ENCODE results near the gene SETD5.

Gene SETD5

DNA sequence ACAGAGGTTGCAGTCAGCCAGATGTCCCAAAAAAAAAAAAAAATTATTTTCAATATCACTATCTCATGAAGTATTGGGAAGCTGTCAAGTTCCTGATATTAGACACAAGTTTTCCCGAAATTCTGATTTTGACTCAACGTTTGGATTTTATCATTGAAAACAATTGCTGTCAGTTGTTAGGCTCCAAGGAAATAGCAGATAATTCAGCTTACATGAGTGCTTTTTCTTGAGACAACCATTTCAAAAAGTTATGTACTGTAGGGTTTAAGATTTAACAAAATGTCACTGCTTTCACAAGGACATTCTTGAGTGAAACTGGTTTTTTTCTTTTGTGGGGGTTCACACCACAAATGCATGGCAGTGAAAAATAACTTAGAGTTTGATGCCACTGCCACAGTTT, 9.3 kb upstream of the SETD5 start:
- DNase-seq = no peak

DNA sequence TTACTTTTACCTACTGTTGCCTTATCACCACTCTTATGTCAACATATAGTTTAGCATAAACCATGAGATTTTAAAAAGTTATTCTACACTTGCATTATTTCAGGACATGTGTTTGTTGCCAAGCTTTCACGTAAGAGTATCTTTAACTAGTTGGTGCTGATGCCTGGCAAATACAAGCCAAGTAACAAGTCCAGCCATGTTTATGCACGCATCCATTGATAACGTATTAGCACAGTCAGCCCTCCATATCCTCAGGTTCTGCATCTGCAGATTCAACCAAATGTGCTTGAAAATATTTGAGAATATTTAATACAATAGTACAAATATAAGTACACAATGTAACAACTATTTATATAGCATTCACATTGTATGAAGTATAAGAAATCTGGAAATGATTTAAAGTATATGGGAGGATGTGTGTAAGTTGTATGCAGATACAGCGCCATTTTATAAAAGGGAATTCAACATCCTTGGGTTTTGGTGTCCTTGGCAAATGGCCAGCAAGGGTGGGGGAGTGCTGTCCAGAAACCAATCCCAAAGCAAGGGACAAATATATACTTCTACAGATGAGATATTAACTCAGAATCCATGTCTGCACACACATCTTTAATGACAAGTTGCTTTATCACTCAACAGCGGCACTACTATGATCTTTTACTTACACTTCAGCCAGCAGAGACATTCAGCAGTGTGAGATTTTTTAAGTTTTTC, 8.7 kb upstream of the SETD5 start:
- no peak for DNase-seq

DNA sequence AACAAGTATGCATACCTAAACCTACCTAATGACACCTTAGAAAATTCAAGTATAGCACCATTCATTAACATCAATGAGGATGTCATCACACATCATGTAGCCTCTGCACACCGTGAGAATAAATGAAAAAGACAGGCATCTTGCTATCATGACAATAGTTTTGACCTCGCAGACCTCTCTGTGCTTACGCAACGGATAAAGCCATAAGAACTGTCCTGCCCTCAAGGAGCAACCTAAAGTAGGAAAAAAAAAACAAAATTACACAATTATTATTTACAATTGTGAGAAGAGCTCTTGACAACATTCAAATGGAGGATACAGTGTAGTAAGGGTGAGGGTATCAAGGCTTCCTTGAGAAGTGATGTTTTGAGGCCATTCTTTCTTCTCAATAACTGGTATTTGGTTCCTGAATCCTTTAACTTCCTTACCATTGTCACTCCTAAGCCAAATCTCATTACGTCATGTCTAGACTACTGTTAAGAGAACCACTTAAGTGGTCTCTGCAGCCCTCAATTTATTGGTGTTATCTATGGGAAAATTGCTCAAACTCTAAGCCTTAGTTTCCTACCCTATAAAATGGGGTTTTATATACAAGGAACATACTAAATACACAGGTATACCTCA, 7.0 kb upstream of the SETD5 start:
- DNase-seq = no peak

DNA sequence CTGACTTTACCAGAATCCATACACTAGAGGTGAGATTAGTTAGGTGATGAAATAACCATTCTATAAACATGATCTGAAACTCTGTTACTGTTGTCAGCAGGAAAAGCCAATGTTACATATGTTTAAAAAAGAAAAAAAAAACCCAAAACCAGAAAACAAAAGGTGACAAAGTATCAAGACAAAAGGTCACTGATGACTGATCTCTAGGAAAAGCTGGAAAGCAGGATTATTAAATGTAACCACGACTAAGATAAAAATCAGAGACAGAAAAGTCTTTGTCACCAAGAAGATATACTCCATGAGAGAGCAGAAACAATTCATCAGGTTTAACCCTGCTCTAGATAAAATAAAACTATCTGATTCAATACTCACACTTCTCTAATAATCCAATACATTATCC, 5.4 kb upstream of the SETD5 start:
- DNase-seq = no peak

DNA sequence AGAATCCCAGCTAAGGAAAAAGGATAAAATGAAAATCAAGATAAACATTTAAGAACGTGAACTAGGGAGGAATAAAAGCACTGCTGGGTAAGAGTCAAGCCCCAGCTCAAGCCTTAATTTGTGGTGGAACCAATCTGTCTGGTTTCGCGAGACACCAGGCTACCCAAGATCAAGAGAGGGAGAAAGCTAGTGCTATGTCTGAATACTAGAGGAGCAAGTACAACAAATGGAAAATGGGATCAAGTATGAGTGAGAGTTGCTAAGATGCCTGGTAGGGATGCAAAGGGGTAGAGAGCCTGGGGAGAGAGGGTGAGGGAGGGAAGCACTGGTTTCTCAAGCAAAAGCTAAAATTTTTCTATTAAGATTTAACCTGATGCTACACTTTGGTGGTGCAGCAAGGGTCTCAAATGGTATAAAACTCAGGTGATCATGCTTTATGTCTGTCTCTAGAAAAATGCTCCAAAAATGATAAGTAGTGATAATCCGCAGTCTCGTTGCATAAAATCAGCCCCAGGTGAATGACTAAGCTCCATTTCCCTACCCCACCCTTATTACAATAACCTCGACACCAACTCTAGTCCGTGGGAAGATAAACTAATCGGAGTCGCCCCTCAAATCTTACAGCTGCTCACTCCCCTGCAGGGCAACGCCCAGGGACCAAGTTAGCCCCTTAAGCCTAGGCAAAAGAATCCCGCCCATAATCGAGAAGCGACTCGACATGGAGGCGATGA, 1.7 kb upstream of the SETD5 start:
- no peak for DNase-seq

DNA sequence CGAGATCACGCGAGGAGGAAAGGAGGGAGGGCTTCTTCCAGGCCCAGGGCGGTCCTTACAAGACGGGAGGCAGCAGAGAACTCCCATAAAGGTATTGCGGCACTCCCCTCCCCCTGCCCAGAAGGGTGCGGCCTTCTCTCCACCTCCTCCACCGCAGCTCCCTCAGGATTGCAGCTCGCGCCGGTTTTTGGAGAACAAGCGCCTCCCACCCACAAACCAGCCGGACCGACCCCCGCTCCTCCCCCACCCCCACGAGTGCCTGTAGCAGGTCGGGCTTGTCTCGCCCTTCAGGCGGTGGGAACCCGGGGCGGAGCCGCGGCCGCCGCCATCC, 1.1 kb upstream of the SETD5 start:
- peak; percentile 79 for DNase-seq

DNA sequence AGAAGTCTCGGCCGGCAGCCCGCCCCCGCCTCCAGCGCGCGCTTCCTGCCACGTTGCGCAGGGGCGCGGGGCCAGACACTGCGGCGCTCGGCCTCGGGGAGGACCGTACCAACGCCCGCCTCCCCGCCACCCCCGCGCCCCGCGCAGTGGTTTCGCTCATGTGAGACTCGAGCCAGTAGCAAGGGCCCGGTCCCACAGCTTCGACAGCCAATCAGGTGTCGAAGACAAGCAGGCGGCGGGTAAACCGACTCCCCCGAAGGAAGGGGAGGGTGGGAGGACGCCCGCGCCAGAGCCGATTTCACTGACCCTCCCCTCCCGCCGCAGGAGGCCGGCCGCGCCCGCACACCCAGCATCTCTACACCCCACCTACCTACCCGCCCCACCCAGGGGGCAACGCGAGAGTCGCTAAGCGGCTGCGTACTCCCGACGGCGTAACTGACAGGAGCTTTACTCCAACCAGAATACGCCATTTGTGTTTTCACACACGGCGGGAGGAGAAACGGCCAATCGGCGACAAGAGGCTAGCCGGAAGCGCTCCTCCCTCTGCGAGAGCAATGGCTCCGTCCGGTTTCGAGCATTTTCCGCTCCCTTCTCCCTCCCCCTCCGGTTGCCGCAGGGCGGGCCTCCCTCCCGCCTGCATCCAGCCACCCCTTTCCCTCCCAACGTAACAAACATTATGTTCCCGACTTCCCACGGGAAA, 633 bp upstream of the SETD5 start:
- DNase-seq = peak; percentile 100

DNA sequence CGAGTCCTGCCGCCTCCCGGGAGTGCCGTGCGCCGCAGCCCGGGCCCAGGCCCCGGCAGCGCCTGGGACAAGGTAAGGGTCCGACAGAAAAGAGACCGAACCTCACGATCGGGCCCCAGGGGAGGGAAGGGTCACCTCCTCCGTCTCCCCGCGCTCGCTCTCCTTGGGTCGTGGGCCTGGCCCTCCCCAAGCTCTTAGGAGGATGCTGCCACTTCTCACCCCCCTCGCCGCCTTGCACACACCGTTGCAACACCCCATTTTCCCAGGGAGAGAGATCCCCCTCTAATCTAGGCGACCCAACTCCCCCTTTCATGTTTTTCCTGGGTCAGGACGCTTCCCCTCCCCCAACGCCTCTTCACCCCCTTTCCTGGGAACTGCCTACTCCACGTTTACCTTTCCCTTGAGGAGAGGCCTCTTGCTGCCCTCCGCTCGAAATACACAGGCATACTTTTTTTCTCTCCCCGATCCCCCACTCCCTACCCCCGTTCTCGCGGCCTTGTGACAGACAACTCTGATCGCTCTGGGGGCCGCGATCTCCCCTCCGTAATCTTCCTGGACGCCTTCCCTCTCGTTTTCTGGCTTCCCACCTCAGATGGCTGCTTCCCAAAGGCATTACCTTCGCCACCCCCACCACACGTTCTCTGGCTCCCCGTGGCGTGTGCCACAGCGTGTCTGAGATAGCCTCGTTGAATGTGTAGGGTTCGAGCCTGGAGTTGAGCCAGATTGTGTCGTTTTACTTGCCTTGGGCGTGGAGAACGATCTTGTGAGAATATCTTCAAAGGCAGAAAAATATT, 688 bp downstream of the SETD5 start:
- DNase-seq = peak; percentile 33

DNA sequence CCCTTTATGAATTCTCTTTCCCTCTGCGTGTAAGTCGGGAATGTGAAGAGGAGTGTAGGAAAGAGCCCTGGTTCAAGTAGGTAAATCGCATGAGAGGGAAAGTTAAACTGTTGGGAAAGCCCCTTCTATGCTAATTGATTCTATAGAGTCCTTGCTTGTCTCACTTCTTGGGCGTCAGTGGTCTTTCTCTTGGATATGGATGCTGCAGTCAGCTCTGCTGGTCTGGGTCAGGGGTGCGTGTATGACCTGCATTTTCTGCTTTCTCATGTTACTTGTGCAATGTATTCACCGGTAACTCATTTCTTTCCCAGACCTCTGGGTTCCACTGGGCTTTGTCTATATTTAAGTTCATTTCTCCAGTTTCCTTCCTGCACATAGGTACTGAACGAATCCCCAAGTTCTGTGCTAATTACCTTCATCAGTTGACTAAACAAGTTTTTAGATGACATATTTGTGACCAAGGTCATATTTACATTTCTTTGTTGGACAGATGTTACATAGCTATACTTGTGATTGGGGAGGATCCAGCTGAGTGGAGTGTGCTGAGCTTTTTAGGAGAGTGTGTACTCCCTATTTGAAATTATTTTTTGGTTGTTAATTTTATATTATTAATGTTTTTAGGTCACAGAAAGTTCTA, 1.4 kb downstream of the SETD5 start:
- DNase-seq = peak; percentile 35

DNA sequence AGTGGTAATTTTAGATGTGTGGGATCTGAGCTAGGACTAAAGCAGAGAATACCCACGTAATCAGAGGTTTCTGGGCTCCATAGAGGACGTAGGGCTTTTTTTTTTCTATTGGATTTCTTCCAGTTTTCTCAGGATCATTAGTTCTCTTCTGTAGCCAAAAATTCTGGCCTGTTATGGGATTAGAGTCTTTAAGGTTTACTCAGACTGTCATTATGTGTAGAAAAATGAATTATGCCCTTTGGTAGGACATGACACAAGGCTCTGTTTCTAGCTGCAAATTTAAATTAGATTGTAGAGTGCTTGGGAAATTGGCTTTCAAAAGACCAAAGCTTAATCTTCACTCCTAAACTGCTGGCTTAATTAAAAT, 1.9 kb downstream of the SETD5 start:
- no peak for DNase-seq

DNA sequence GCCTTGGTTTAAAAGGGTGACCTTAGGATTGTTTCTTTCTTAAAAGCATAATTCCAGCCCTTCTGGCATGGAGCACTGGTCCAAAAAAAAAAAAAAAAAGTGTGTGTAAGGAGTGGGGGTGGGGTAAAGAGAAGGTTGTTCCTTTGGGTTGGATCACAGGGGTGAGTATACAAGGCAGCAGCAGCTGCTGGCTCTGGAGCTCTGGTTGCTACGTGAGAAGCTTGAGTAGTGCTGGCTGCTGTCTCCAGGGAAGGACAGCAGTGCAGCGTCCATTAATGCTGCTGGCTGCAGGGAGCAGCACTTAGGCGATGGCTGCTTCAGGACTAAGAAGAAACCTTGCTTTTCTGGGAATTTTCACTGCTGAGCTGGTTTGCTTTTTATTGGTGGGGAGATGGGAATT, 2.3 kb downstream of the SETD5 start:
- no peak for DNase-seq

DNA sequence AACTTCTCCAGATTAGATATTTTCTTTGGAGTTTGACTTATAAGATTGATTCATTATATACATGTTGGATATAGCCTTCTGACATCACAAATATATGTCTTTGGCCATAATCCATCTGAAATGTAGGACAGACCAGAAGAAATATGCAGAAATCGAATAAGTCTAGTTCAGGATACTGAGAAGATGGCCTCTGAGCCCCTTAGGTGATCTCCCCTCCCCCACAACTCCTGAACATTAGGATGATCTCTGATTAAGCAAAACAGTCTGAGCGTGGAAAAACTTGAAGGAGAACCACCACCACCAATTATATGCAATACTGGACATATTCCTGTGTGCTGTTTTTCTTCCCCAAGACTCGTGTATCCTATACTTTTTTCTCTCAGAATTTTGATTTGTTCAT, 3.2 kb downstream of the SETD5 start:
- DNase-seq = no peak

DNA sequence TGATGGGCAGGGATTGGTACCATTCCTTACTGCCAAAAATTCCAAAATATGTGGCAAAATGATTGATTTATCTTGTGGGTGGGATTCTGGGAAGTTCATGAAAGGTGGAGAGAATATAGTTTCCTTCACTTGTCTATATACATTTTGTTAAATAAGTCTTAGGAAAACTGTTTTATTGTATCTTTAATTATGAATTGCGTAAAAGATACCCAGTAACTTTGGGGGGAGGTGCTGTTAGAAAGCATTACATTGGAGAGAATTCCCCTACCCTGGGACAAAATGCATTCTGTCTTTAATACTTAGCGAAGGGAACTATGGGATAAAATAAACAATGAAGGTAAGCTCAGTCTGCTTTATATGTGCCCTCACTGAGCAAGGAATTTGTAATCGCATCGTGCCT, 4.6 kb downstream of the SETD5 start:
- DNase-seq = no peak

DNA sequence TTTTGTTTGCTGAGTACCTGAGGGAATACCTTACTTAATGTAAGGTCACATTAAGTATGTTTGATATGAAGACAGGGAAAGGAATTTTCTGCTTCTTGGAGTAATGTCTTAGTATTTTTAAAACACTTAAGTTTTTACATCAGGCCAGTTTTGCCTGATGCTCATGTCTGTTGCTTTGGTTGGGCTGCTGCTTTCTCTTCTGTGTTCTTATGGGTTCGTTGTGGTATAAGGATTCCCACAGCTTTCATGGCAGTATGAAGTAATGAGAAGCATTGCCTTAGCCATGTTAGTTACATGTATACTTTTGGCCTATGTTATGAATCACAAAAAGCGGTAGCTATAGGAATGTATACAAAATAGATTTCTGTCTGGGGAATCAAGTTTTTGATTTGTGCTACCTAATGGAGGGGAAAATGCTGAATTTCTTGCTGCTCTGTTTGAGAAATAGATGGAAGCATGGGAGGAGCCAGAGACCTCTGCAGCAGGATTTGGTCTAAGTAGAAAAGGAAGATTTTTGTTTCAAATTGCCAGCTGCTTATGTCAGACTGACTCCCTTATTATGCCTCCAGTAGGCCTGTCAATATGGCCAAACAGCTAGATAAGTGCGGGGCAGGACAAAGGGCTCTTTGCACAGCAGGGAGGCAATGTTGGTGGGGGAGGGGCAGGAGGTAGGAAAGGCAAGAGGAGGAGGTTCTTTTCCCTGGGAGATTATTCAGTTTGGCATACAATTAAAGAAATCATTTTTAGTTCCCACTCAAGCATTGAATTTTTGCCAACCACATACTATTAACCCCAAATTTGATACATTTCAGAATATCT, 5.2 kb downstream of the SETD5 start:
- no peak for DNase-seq

DNA sequence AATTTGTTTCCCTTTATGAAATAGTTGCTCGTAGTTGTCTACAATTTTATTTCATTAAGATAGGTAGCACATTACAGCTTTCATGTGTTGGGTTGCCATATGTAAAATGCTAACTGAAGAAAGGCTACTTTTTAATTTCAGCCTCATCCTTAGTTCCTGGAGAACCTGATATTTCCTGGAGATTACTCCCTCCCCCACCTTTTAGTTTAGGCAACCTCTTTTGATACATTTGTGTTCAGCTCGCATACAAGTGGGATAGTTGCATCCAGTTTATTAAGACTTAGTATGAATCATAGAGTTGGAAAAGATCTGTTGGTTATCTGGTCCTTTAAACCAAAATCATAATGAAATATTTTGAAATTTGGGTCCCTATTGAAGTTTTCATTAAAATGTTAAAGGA, 6.0 kb downstream of the SETD5 start:
- no peak for DNase-seq

DNA sequence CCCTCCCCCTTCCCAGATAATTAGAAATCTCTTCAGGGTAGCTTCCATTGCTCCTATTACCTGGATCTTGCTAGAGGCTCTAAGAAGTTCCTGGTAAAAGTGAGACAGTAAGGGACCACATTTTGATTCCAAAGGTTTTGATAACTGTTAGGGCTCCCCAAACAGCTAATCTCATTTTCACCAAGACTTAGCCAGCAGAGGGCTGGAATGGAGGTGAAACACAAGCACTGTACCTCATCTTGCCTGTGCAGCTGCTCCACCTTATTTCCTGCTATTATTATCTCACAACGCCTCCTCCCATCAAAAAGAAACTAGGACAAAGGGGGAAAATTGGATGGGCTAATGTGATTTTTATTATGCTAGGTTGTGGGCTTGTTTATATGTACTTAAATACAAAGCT, 7.3 kb downstream of the SETD5 start:
- no peak for DNase-seq

DNA sequence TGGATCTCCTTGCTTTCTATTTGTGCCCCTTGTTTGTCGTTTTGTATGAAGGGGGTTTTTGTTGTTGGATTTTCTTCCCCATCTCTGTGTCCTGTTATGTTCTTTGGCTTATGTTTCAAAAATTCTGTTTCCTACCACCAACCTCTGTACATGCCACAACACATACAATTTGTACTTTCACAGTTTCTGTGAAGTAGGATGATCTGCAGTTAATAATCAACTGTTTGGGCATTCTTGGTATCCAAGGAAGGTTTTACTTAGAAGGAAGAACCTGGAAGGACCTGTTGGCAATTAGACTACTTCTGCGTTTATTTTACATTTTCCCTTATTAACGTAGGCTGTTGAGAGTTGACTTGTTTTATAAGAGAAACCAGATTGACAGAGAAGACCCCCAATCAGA, 8.3 kb downstream of the SETD5 start:
- DNase-seq = no peak

DNA sequence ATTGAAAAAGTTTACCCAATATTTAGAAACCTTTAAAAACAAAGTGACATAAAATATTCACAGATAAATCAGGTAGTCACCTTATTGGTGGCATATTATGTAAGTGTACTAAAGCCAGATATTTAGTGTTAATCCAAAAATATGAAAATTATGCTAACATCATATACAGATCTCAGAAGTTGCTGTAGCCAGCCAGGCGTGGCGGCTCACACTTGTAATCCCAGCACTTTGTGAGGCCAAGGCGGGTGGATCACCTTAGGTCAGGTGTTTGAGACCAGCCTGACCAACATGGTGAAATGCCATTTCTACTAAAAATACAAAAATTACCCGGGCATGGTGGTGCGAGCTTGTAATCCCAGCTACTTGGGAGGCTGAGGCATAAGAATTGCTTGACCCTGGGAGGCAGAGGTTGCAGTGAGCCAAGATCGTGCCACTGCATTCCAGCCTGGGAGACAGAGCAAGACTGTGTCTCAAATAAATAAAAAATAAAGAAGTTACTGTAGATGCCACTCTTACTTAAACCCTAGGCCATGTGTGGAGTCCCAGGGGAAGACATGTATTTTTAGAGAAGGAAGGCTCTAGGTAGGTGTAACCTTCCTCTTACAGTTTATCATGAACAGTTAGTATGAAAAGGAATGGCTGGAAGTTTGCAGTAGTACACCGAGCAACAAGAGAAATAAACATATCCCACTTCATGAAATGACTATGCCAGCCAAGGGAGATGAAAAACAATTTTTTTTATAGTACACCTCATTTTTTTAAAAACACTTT, 9.6 kb downstream of the SETD5 start:
- no peak for DNase-seq

DNA sequence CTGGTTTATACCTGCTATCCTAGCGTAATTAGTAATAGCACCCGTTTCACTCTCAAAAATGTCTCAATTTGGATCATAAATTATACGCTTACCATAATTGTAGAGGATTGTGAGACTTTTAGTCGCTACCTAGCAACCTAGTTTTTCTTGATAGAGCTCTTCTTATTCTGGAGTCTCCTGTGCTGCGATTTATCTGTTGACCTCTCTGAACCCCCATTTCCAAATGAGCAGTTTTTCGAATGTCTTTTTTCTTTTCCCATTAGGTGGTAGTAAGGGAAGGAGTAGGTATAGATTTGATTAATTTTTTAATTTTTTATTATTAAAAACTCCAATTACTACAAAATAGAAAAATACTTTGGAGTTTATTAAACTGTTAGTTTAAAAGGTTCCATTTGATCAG, 10.6 kb downstream of the SETD5 start:
- DNase-seq = no peak

DNA sequence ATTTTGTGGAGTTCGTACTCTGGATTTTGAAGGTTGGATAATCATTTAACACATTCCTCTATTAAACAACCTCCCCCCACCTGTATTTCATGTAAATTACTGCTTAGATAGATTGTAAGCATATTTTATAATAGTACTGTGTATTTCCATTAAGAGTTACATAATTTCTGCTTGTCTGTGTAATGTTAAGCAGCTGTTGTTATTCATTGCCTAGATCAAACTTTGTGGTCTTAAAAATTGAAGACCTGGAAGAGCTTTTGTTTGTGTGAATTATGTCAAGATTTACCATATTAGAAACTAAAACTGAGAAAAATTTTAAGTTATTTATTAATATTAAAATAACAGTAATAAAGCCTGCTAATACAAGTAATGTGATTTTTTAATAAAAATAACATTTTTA, 11.1 kb downstream of the SETD5 start:
- no peak for DNase-seq
